ENCODE data around the gene OR10J5.

OR10J5 gene

GRCh38 chr1:159535907-159536306, at the start of gene OR10J5:
Gene OR10J5 (minus strand): TSS chr1:159536007. CDS start chr1:159536007, 0 bp downstream.
- H3K4me3 ChIP-seq (ENCODE audit: insufficient read length, low read depth): no peak within 1 kb of the TSS
- no peak within 1 kb of the TSS for H3K9ac ChIP-seq (ENCODE audit: insufficient read length, low read depth)
- no peaks in the 10 kb centered on the region for H3K4me1 ChIP-seq (ENCODE audit: insufficient read depth, insufficient read length)
- no peaks in the 10 kb centered on the region for H3K36me3 ChIP-seq (ENCODE audit: insufficient read depth, insufficient read length, low read length)
- no peaks in the 10 kb centered on the region for H3K27me3 ChIP-seq (ENCODE audit: insufficient read depth, insufficient read length)
- DNase-seq (ENCODE audit: low read depth, low spot score): no peak
- H3K9me3 ChIP-seq (ENCODE audit: insufficient read depth, low read length): peaks cover 14% of the 10 kb centered on the region; the same call in 1 of the 2 replicates
- TF ChIP-seq ZNF274 (IDR thresholded peaks at IDR 0.05; ENCODE audit: low read depth, low read length) (no peak), SUZ12 (IDR thresholded peaks at IDR 0.05; ENCODE audit: extremely low read depth, insufficient read depth, insufficient read length) (no peak), YY1 (IDR thresholded peaks at IDR 0.05; ENCODE audit: insufficient read depth, insufficient read length) (no peak)

- no peaks in the 10 kb centered on the region for H3K4me1 ChIP-seq (ENCODE audit: insufficient read depth, insufficient read length)
- no peaks in the 10 kb centered on the region for H3K27me3 ChIP-seq (ENCODE audit: insufficient read depth, insufficient read length)
- no peaks in the 10 kb centered on the region for H3K36me3 ChIP-seq (ENCODE audit: insufficient read depth, insufficient read length, low read length)
- no peaks in the 10 kb centered on the region for H3K9me3 ChIP-seq (ENCODE audit: insufficient read depth, low read length)
- H3K4me3 ChIP-seq (ENCODE audit: insufficient read length, low read depth): no peak overlapping the region
- no peak overlapping the region for H3K9ac ChIP-seq (ENCODE audit: insufficient read length, low read depth)
- no peak for TF ChIP-seq SUZ12 (IDR thresholded peaks at IDR 0.05; ENCODE audit: extremely low read depth, insufficient read depth, insufficient read length)
- no peak for TF ChIP-seq ZNF274 (IDR thresholded peaks at IDR 0.05; ENCODE audit: low read depth, low read length)
- TF ChIP-seq YY1 (IDR thresholded peaks at IDR 0.05; ENCODE audit: insufficient read depth, insufficient read length): no peak
- DNase-seq (ENCODE audit: low read depth, low spot score): no peak
Measured at GRCh38 chr1:159584536-159584935, 48.7 kb upstream of the OR10J5 start.

GRCh38 chr1:159581422-159581821, 45.6 kb upstream of the OR10J5 start:
- no peak for DNase-seq (ENCODE audit: low read depth, low spot score)
- TF ChIP-seq YY1 (IDR thresholded peaks at IDR 0.05; ENCODE audit: insufficient read depth, insufficient read length) (no peak), ZNF274 (IDR thresholded peaks at IDR 0.05; ENCODE audit: low read depth, low read length) (no peak), SUZ12 (IDR thresholded peaks at IDR 0.05; ENCODE audit: extremely low read depth, insufficient read depth, insufficient read length) (no peak)
- no peaks in the 10 kb centered on the region for H3K27me3 ChIP-seq (ENCODE audit: insufficient read depth, insufficient read length)
- no peak overlapping the region for H3K9ac ChIP-seq (ENCODE audit: insufficient read length, low read depth)
- H3K9me3 ChIP-seq (ENCODE audit: insufficient read depth, low read length): no peaks in the 10 kb centered on the region
- no peak overlapping the region for H3K4me3 ChIP-seq (ENCODE audit: insufficient read length, low read depth)
- no peaks in the 10 kb centered on the region for H3K4me1 ChIP-seq (ENCODE audit: insufficient read depth, insufficient read length)
- H3K36me3 ChIP-seq (ENCODE audit: insufficient read depth, insufficient read length, low read length): no peaks in the 10 kb centered on the region

GRCh38 chr1:159580340-159580739, 44.5 kb upstream of the OR10J5 start:
- TF ChIP-seq YY1 (IDR thresholded peaks at IDR 0.05; ENCODE audit: insufficient read depth, insufficient read length) (no peak), ZNF274 (IDR thresholded peaks at IDR 0.05; ENCODE audit: low read depth, low read length) (no peak), SUZ12 (IDR thresholded peaks at IDR 0.05; ENCODE audit: extremely low read depth, insufficient read depth, insufficient read length) (no peak)
- Histone ChIP-seq H3K4me3 (ENCODE audit: insufficient read length, low read depth) (no peak overlapping the region), H3K9ac (ENCODE audit: insufficient read length, low read depth) (no peak overlapping the region), H3K36me3 (ENCODE audit: insufficient read depth, insufficient read length, low read length) (no peaks in the 10 kb centered on the region), H3K4me1 (ENCODE audit: insufficient read depth, insufficient read length) (no peaks in the 10 kb centered on the region), H3K9me3 (ENCODE audit: insufficient read depth, low read length) (no peaks in the 10 kb centered on the region), H3K27me3 (ENCODE audit: insufficient read depth, insufficient read length) (no peaks in the 10 kb centered on the region)
- DNase-seq (ENCODE audit: low read depth, low spot score): no peak

- Histone ChIP-seq H3K9ac (ENCODE audit: insufficient read length, low read depth) (no peak overlapping the region), H3K4me1 (ENCODE audit: insufficient read depth, insufficient read length) (no peaks in the 10 kb centered on the region), H3K4me3 (ENCODE audit: insufficient read length, low read depth) (no peak overlapping the region), H3K27me3 (ENCODE audit: insufficient read depth, insufficient read length) (no peaks in the 10 kb centered on the region), H3K36me3 (ENCODE audit: insufficient read depth, insufficient read length, low read length) (no peaks in the 10 kb centered on the region), H3K9me3 (ENCODE audit: insufficient read depth, low read length) (no peaks in the 10 kb centered on the region; the same call in 1 of the 2 replicates)
- no peak for DNase-seq (ENCODE audit: low read depth, low spot score)
- TF ChIP-seq YY1 (IDR thresholded peaks at IDR 0.05; ENCODE audit: insufficient read depth, insufficient read length) (no peak), ZNF274 (IDR thresholded peaks at IDR 0.05; ENCODE audit: low read depth, low read length) (no peak), SUZ12 (IDR thresholded peaks at IDR 0.05; ENCODE audit: extremely low read depth, insufficient read depth, insufficient read length) (no peak)
Measured at GRCh38 chr1:159577446-159577845, 41.6 kb upstream of the OR10J5 start.

- no peak for TF ChIP-seq YY1 (IDR thresholded peaks at IDR 0.05; ENCODE audit: insufficient read depth, insufficient read length)
- no peak for TF ChIP-seq ZNF274 (IDR thresholded peaks at IDR 0.05; ENCODE audit: low read depth, low read length)
- no peak for TF ChIP-seq SUZ12 (IDR thresholded peaks at IDR 0.05; ENCODE audit: extremely low read depth, insufficient read depth, insufficient read length)
- Histone ChIP-seq H3K4me1 (ENCODE audit: insufficient read depth, insufficient read length) (no peaks in the 10 kb centered on the region), H3K9ac (ENCODE audit: insufficient read length, low read depth) (no peak overlapping the region), H3K36me3 (ENCODE audit: insufficient read depth, insufficient read length, low read length) (no peaks in the 10 kb centered on the region), H3K9me3 (ENCODE audit: insufficient read depth, low read length) (peaks cover 5% of the 10 kb centered on the region; the same call in 1 of the 2 replicates), H3K27me3 (ENCODE audit: insufficient read depth, insufficient read length) (no peaks in the 10 kb centered on the region), H3K4me3 (ENCODE audit: insufficient read length, low read depth) (no peak overlapping the region)
- peak; percentile 13 for DNase-seq (ENCODE audit: low read depth, low spot score)
Measured at GRCh38 chr1:159562680-159563079, 26.9 kb upstream of the OR10J5 start.

GRCh38 chr1:159561497-159561896, 25.7 kb upstream of the OR10J5 start:
- no peak for DNase-seq (ENCODE audit: low read depth, low spot score)
- no peak for TF ChIP-seq SUZ12 (IDR thresholded peaks at IDR 0.05; ENCODE audit: extremely low read depth, insufficient read depth, insufficient read length)
- TF ChIP-seq ZNF274 (IDR thresholded peaks at IDR 0.05; ENCODE audit: low read depth, low read length): no peak
- no peak for TF ChIP-seq YY1 (IDR thresholded peaks at IDR 0.05; ENCODE audit: insufficient read depth, insufficient read length)
- Histone ChIP-seq H3K9ac (ENCODE audit: insufficient read length, low read depth) (no peak overlapping the region), H3K27me3 (ENCODE audit: insufficient read depth, insufficient read length) (no peaks in the 10 kb centered on the region), H3K4me1 (ENCODE audit: insufficient read depth, insufficient read length) (no peaks in the 10 kb centered on the region), H3K4me3 (ENCODE audit: insufficient read length, low read depth) (no peak overlapping the region), H3K9me3 (ENCODE audit: insufficient read depth, low read length) (peaks cover 5% of the 10 kb centered on the region; the same call in 1 of the 2 replicates), H3K36me3 (ENCODE audit: insufficient read depth, insufficient read length, low read length) (no peaks in the 10 kb centered on the region)
